Measurements from ENCODE around the gene TFR2. TPM values are rescaled to one million over a fixed set of nuclear protein-coding genes. Genes with fewer than 3 reads are reported as not detected.

The TFR2 gene
- total and polyA plus RNA-seq, 2 donors (not counting 1 experiment from before 2014, with no cell fraction given): 5.9 to 10.0 TPM

- Histone ChIP-seq H3K4me2 (replicated peaks; ENCODE audit: low read depth, low read length, poor library complexity, severe bottlenecking) (no peak overlapping the region), H3K79me2 (ENCODE audit: control insufficient read depth, insufficient read depth, low read length) (no peaks in the 10 kb centered on the region), H3K9ac (ENCODE audit: low read length) (no peak overlapping the region), H3K4me3 (ENCODE audit: control extremely low read depth in 1 of 5, extremely low read depth in 1 of 5, insufficient read depth in 1 of 5, low read depth in 2 of 5, low read length in 4 of 5) (no peak overlapping the region), H3K4me1 (ENCODE audit: control insufficient read depth in 2 of 2, insufficient read depth in 2 of 2, low read length in 2 of 2) (peaks cover 15 to 27% of the 10 kb centered on the region in 2 donors), H2AFZ (ENCODE audit: insufficient read depth, low read depth, low read length, poor library complexity, severe bottlenecking) (no peak overlapping the region), H4K20me1 (ENCODE audit: control insufficient read depth, insufficient read depth, low read length, poor library complexity, severe bottlenecking) (no peaks in the 10 kb centered on the region), H3K9me3 (ENCODE audit: control extremely low read depth in 1 of 3, control insufficient read depth in 2 of 3, insufficient read depth in 1 of 3, low read length in 2 of 3) (no peaks in the 10 kb centered on the region), H3K27ac (ENCODE audit: low read length in 2 of 2) (no peak overlapping the region), H3K36me3 (replicated peaks in 1 of 2; ENCODE audit: control extremely low read depth in 1 of 2, control insufficient read depth in 1 of 2, extremely low read depth in 1 of 2, insufficient read depth in 2 of 2, low read length in 1 of 2) (no peaks in the 10 kb centered on the region), H3K27me3 (replicated peaks in 1 of 4; ENCODE audit: control extremely low read depth in 1 of 4, control insufficient read depth in 3 of 4, insufficient read depth in 4 of 4, low read length in 3 of 4) (no peaks in the 10 kb centered on the region)
- intact Hi-C loops (cut with micrococcal nuclease): no loop called here
- H3K27ac Mint-ChIP-seq: no peak overlapping the region
- H3K27me3 Mint-ChIP-seq: no peaks in the 10 kb centered on the region
- H3K4me3 Mint-ChIP-seq: peak overlapping the region; percentile 90
- H3K9me3 Mint-ChIP-seq (ENCODE audit: insufficient read depth): no peaks in the 10 kb centered on the region
- ATAC-seq (ENCODE audit: low read depth) (no peak), DNase-seq (no peak)
- no peak for TF ChIP-seq CTCF (IDR thresholded peaks at IDR 0.05)
- POLR2A ChIA-PET: interaction anchor here (0.6 to 2.0 kb wide), 3 partner anchors 20 to 141 kb away, joined by 3 to 18 read pairs (median 5); partner anchors contain the start of genes FBXO24 and LRCH4
- H3K4me1 Mint-ChIP-seq: peaks cover 14% of the 10 kb centered on the region
- CTCF ChIA-PET: interaction anchor here (0.6 to 1.8 kb wide), 6 partner anchors 15 to 99 kb away, joined by 3 to 5 read pairs (median 3); partner anchors contain the start of genes FBXO24, LRCH4 and POP7
- 90% methylated on average over 11 of the region's 12 CpGs for WGBS (ENCODE audit: insufficient coverage)
Measured at GRCh38 chr7:100606313-100606712, 35.0 kb downstream of the TFR2 start.

GRCh38 chr7:100604976-100605911, 36.1 kb downstream of the TFR2 start:
- H3K4me1 Mint-ChIP-seq: peaks cover 12% of the 10 kb centered on the region
- peaks cover 15 to 25% of the 10 kb centered on the region in 2 donors for H3K4me1 ChIP-seq (ENCODE audit: control insufficient read depth in 2 of 2, insufficient read depth in 2 of 2, low read length in 2 of 2)
- WGBS (ENCODE audit: insufficient coverage): 2% methylated on average over 66 of the region's 68 CpGs
- intact Hi-C loops (cut with micrococcal nuclease): loop anchor here (1.0 to 2.0 kb wide), 9 partner anchors 7 to 100 kb away; partner anchors contain the start of genes AGFG2, FBXO24, GNB2 and LRCH4
- H3K79me2 ChIP-seq (ENCODE audit: control insufficient read depth, insufficient read depth, low read length): no peaks in the 10 kb centered on the region
- no peaks in the 10 kb centered on the region for H3K9me3 ChIP-seq (ENCODE audit: control extremely low read depth in 1 of 3, control insufficient read depth in 2 of 3, insufficient read depth in 1 of 3, low read length in 2 of 3)
- H3K27me3 ChIP-seq (replicated peaks in 1 of 4; ENCODE audit: control extremely low read depth in 1 of 4, control insufficient read depth in 3 of 4, insufficient read depth in 4 of 4, low read length in 3 of 4): no peaks in the 10 kb centered on the region
- POLR2A ChIA-PET: interaction anchor here (0.5 to 2.0 kb wide), 5 partner anchors 8 to 87 kb away, joined by 3 to 18 read pairs (median 4); partner anchors contain the start of genes FBXO24 and LRCH4
- TF ChIP-seq CTCF (IDR thresholded peaks at IDR 0.05) (no peak), EZH2 (IDR thresholded peaks at IDR 0.05; ENCODE audit: borderline replicate concordance, insufficient read depth, low read depth, low read length, poor library complexity, severe bottlenecking) (no peak)
- CTCF ChIA-PET: interaction anchor here (0.8 to 2.1 kb wide), 8 partner anchors 13 to 100 kb away, joined by 3 to 5 read pairs (median 4); partner anchors contain the start of genes FBXO24, LRCH4 and POP7
- DNase-seq (peak; percentile 55), ATAC-seq (ENCODE audit: low read depth) (peak; percentile 3)
- no peak overlapping the region for H3K27ac ChIP-seq (ENCODE audit: low read length in 2 of 2)
- no peaks in the 10 kb centered on the region for H3K9me3 Mint-ChIP-seq (ENCODE audit: insufficient read depth)
- peak overlapping the region; percentile 80 for H3K9ac ChIP-seq (ENCODE audit: low read length)
- peak overlapping the region; percentile 53 for H3K27ac Mint-ChIP-seq
- peak overlapping the region; percentile 90 for H3K4me3 Mint-ChIP-seq
- no peaks in the 10 kb centered on the region for H3K27me3 Mint-ChIP-seq
- H4K20me1 ChIP-seq (ENCODE audit: control insufficient read depth, insufficient read depth, low read length, poor library complexity, severe bottlenecking): no peaks in the 10 kb centered on the region
- peak overlapping the region; percentile 95 for H2AFZ ChIP-seq (ENCODE audit: insufficient read depth, low read depth, low read length, poor library complexity, severe bottlenecking)
- peak overlapping the region; percentile 8 to 85 (median 75) for H3K4me3 ChIP-seq (ENCODE audit: control extremely low read depth in 1 of 5, extremely low read depth in 1 of 5, insufficient read depth in 1 of 5, low read depth in 2 of 5, low read length in 4 of 5)
- peak overlapping the region; percentile 99 for H3K4me2 ChIP-seq (replicated peaks; ENCODE audit: low read depth, low read length, poor library complexity, severe bottlenecking)
- no peaks in the 10 kb centered on the region for H3K36me3 ChIP-seq (replicated peaks in 1 of 2; ENCODE audit: control extremely low read depth in 1 of 2, control insufficient read depth in 1 of 2, extremely low read depth in 1 of 2, insufficient read depth in 2 of 2, low read length in 1 of 2)

All from B cell (primary cell).